Measurements from ENCODE around the gene LAMP1. TPM values are rescaled to one million over a fixed set of nuclear protein-coding genes. Genes with fewer than 3 reads are reported as not detected.
"Not testable (repeated sequence)": the region's sequence is repeated elsewhere in the genome, so short reads cannot be mapped to it uniquely, and the experiment has no call there.

Gene LAMP1
- total RNA-seq, result 306 TPM

- DNase-seq (ENCODE audit: low spot score), result peak; percentile 97
These were observed at the start of gene LAMP1 for GRCh38 chr13:113296823-113297369. TSS of gene LAMP1 (plus strand) at chr13:113297239. CDS start at chr13:113297435, 196 bp downstream.

DNA sequence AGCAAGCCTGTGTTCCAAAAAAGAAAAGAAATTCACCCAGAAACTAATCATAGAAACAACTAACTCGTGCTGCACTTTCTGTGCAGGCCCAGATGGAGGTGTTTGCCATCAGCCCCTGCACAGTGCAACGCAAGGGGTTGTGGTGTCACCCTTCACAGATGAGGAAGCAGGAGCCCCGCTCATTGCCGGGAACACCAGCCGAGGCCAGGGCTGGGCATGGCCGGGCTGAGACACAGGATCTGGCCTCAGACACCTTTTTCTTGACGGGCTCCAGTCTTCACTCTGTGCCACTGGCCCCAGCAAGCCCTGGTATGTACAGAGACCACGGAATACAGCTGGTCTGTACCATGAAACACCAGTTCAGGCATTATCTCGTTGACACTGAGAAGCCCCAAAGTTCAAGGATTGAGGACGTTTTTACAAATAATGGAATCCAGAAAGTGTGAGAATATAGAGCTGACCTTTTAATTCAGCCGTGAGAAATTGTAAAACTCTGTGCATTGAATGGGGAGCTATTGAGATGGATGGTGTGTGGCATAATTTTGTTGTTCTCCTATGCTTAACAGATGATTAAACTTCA, 44.4 kb upstream of the LAMP1 start:
- no peak for DNase-seq (ENCODE audit: low spot score)

- DNase-seq (ENCODE audit: low spot score), result not testable (repeated sequence)
These were observed 39.1 kb upstream of the LAMP1 start for GRCh38 chr13:113257908-113258307.

GRCh38 chr13:113258321-113259054, 38.6 kb upstream of the LAMP1 start:
- DNase-seq (ENCODE audit: low spot score), result no peak

GRCh38 chr13:113260996-113261395, 36.0 kb upstream of the LAMP1 start:
- DNase-seq (ENCODE audit: low spot score), result no peak

DNA sequence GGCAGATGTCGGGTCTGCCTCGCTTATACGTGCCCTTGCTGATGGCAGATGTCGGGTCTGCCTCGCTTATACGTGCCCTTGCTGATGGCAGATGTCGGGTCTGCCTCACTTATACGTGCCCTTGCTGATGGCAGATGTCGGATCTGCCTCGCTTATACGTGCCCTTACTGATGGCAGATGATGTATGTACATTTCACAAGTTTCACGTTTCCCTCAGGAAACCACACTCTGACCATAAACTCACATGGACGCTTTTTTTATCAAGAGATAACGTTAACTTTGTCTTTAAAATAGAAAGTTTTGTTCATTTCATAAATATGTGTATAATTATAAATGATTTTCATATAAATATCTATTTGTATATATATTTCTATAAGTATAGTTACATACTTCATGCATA, 34.0 kb upstream of the LAMP1 start:
- DNase-seq (ENCODE audit: low spot score), result not testable (repeated sequence)

GRCh38 chr13:113267642-113268405, 29.2 kb upstream of the LAMP1 start:
- no peak for DNase-seq (ENCODE audit: low spot score)

- DNase-seq (ENCODE audit: low spot score), result no peak
These were observed 25.0 kb upstream of the LAMP1 start for GRCh38 chr13:113272031-113272430.

DNA sequence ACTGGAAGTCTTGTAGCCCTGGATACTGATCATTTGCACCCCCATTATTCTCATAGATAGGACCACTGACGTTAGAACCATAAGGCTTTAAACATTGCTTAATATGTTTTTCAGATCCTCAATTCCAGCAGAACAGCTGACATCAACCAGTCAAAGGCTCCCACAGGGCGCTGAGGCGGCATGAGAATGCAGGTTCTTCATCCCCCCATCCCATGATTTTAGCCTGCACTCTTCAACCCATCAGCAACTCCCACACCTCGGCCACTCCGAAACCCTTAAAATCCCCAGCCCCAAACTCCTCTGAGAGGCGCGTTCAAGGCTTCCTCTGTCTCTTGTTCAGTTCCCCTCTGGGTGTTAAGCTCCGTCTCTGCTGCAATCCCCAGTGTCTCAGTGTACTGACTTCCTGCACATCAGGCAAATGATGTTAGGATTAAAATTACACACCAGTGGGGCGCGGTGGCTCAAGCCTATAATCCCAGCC, 24.3 kb upstream of the LAMP1 start:
- DNase-seq (ENCODE audit: low spot score), result no peak

DNA sequence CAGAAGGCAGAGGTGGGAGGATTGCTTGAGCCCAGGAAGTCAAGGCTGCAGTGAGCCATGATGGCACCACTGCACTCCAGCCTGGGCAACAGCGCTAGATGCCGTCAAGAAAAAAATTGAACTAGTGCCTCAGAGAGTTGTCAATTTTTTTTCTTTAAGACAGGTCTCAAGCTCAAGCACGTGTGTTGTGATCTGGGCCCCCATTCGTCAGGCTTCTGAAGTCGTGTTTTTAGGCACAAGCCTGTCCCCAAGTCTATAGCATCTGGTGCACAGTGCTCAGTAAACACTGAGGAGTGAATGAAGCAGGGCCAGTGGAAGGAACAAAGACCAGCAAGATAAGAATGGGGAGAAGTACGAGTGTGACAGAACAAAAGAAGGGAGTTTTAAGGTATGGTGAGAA, 23.7 kb upstream of the LAMP1 start:
- no peak for DNase-seq (ENCODE audit: low spot score)

GRCh38 chr13:113273851-113274590, 23.0 kb upstream of the LAMP1 start:
- no peak for DNase-seq (ENCODE audit: low spot score)

- DNase-seq (ENCODE audit: low spot score), result no peak
These were observed 22.3 kb upstream of the LAMP1 start for GRCh38 chr13:113274721-113275120.

- peak; percentile 49 for DNase-seq (ENCODE audit: low spot score)
These were observed 21.7 kb upstream of the LAMP1 start for GRCh38 chr13:113275387-113275786.

- no peak for DNase-seq (ENCODE audit: low spot score)
These were observed 16.9 kb upstream of the LAMP1 start for GRCh38 chr13:113280126-113280525.

GRCh38 chr13:113283904-113284303, 13.1 kb upstream of the LAMP1 start:
- DNase-seq (ENCODE audit: low spot score), result no peak

DNA sequence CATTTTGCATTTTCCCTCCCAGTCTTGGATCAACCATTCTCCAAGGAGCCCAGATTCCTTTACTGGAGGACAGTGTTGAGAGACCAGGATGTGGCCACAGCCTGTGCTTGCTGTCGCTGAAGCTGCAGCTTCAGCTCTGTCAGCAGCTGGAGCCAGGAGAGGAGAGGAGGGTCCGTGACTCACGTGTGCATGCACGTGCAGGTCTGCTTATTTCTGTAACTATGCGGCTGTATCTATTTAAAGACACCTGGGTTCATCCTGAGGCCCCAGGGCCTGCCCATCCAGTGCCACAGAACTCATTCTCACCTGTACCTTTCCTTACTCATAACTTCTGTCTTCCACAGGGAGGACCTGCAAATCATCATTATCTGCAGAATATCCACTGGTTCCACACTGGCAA, 8.2 kb upstream of the LAMP1 start:
- no peak for DNase-seq (ENCODE audit: low spot score)

- no peak for DNase-seq (ENCODE audit: low spot score)
These were observed 5.9 kb upstream of the LAMP1 start for GRCh38 chr13:113291129-113291528.

DNA sequence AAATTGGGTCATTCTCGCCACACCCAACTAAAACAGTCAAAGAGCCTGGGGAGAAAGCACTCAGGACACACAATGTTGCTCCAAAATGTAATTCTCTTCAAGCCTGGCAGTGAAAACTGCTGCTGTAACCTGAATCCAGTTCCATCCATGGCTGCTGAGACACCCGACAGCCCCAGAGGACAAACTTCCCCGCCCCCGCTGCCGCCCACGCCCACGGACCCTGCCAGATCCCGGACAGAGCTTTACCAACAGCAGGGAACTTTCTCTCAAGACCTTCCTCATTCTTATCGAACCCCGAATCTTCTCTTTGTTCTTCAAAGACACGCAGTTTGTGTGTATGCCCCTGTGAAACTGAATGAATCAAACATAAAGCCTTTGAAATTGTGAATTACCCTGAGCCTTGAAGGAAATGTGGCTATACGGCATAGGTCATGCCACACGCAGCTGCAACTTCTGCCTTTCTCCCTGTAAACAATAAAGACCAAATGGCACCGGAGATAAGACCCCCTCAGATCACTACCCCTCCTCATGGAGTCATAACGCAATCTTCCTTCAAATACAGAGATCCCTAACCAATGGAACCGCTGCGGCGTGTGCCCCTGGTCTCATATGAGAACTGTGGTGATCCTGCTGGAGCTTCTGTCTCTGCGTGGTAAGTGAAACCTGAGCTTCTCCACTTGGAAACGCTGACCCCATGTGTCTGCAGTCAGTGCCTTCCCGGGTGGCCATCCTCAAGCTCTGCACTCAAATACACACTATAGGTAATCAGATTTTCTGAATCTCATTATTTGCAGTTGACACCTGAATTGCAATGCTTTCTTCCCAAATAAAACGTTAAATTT, 4.8 kb upstream of the LAMP1 start:
- DNase-seq (ENCODE audit: low spot score), result no peak

GRCh38 chr13:113293686-113294085, 3.4 kb upstream of the LAMP1 start:
- no peak for DNase-seq (ENCODE audit: low spot score)

DNA sequence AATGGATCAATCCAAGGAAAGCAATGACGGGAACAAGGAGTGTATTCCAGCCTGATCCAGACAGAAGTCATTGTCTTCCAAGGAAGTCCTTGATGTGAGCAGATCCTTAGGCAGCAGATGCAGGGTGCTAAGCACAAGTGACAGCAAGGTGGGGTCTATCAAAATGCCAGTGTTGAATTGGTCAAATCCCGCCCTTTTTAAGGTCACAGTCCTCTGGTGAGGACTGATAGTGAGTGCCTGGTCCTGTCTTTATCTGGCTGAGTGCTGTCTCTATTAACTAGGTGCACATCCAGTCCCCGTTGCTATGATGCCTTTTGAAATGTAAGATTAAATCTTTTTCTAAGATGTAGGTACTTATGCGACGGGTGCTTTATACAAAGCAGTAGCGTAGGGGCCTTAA, 1.3 kb upstream of the LAMP1 start:
- DNase-seq (ENCODE audit: low spot score), result no peak
